Fibroblast of lung (primary cell): ENCODE results near the gene VPS72. TPM values are rescaled to one million over a fixed set of nuclear protein-coding genes. Genes with fewer than 3 reads are reported as not detected.

ENCODE experiments used
- DNase-seq, 2 donors: peaks; one replicate each; pipeline versions ENCODE4 v3.0.0 to v3.0.0-alpha.2; 2010; ENCODE audit warnings: low read depth in 2 of 2
- H2AFZ ChIP-seq: 2 replicates; pipeline ENCODE4 v1.5.1; 2012; ENCODE audit warnings: low read length, control low read depth, inconsistent platforms
- H3K27ac ChIP-seq: 2 replicates; pipeline ENCODE4 v1.5.1; 2011; ENCODE audit warnings: low read length, control low read depth; ENCODE audit not compliant: insufficient read depth
- H3K27me3 ChIP-seq: 2 replicates; pipeline ENCODE4 v1.5.1; 2011; ENCODE audit warnings: mild to moderate bottlenecking, low read length; ENCODE audit not compliant: control insufficient read depth, insufficient read depth
- H3K36me3 ChIP-seq: 2 replicates; pipeline ENCODE4 v1.5.1; 2011; ENCODE audit warnings: low read length; ENCODE audit not compliant: control insufficient read depth, insufficient read depth
- H3K4me1 ChIP-seq: 2 replicates; pipeline ENCODE4 v1.5.1; 2011; ENCODE audit warnings: low read length; ENCODE audit not compliant: control insufficient read depth, insufficient read depth; ENCODE audit errors: extremely low read depth
- H3K4me2 ChIP-seq: 2 replicates; pipeline ENCODE4 v1.5.1; 2011; ENCODE audit warnings: low read length, control low read depth; ENCODE audit not compliant: insufficient read depth; ENCODE audit errors: extremely low read depth
- H3K4me3 ChIP-seq, 4 experiments: fragments of 200-600 bp in 1 of 4; sonication (generic) in 1 of 4; replicated peaks in 1 of 4; 2 replicates each; pipeline ENCODE4 v1.5.1; 2011 to 2016; ENCODE audit warnings: low read length in 4 of 4, low read depth in 3 of 4, mild to moderate bottlenecking in 3 of 4, control low read depth in 2 of 4, inconsistent platforms in 1 of 4, mixed read lengths in 1 of 4; ENCODE audit not compliant: insufficient read depth in 1 of 4; ENCODE audit errors: control extremely low read depth in 1 of 4
- H3K79me2 ChIP-seq: 2 replicates; pipeline ENCODE4 v1.5.1; 2012; ENCODE audit warnings: mild to moderate bottlenecking, low read length, inconsistent platforms; ENCODE audit not compliant: control insufficient read depth, insufficient read depth
- H3K9ac ChIP-seq: 2 replicates; pipeline ENCODE4 v1.5.1; 2011; ENCODE audit warnings: mild to moderate bottlenecking, low read length, control low read depth; ENCODE audit not compliant: insufficient read depth
- H3K9me3 ChIP-seq: 2 replicates; pipeline ENCODE4 v1.5.1; 2012; ENCODE audit warnings: low read depth, low read length; ENCODE audit not compliant: control insufficient read depth, insufficient read depth
- H4K20me1 ChIP-seq: 2 replicates; pipeline ENCODE4 v1.5.1; 2011; ENCODE audit warnings: low read length; ENCODE audit not compliant: control insufficient read depth, insufficient read depth; ENCODE audit errors: extremely low read depth
- CTCF ChIP-seq, 2 donors: IDR thresholded peaks in 1 of 2; conservative IDR thresholded peaks in 1 of 2; 1 replicate in 1 of 2; 2 replicates in 1 of 2; pipeline ENCODE4 v1.5.1; 2011 to 2012; ENCODE audit warnings: low read length in 2 of 2, control low read depth in 1 of 2, inconsistent platforms in 1 of 2, low read depth in 1 of 2, mild to moderate bottlenecking in 1 of 2
- EZH2 ChIP-seq: IDR thresholded peaks from 2 replicates; pipeline ENCODE4 v1.5.1; 2012; ENCODE audit warnings: low read length, control low read depth, mild to moderate bottlenecking; ENCODE audit errors: missing control alignments
- polyA plus RNA-seq, 2 donors: library from polyadenylated mRNA; depleted of rRNA in 1 of 2; stranded (reverse) in 1 of 2; unstranded in 1 of 2; fragments of >200 nt; gene quantifications; 2 replicates each; pipeline ENCODE4 v1.2.1, GENCODE V29; 2011 to 2012; ENCODE audit warnings: missing spikeins in 1 of 2
- total RNA-seq: library from RNA; depleted of rRNA; stranded (reverse); fragments of >200 nt; gene quantifications from 2 replicates; pipeline ENCODE4 v1.2.1, GENCODE V29; 2014

VPS72 gene
- total and polyA plus RNA-seq, 2 donors (not counting 1 experiment from before 2014, with no cell fraction given), result 42.9 to 43.8 TPM

- Histone ChIP-seq H3K79me2 (peaks cover 11% of the 10 kb centered on the region), H3K4me1 (peaks cover 6% of the 10 kb centered on the region), H2AFZ (peak overlapping the region; percentile 98), H3K4me2 (peak overlapping the region; percentile 97), H3K27ac (peak overlapping the region; percentile 62), H3K9me3 (no peaks in the 10 kb centered on the region), H3K4me3 (peak overlapping the region; percentile 67 to 94 (median 80)), H3K27me3 (no peaks in the 10 kb centered on the region), H4K20me1 (no peaks in the 10 kb centered on the region), H3K9ac (peak overlapping the region; percentile 52), H3K36me3 (peaks cover 14% of the 10 kb centered on the region)
- TF ChIP-seq EZH2 (no peak), CTCF (conservative IDR thresholded peaks at IDR 0.05 in 1 of 2, IDR thresholded peaks at IDR 0.05 in 1 of 2; ENCODE audit: low read depth in 1 of 2, low read length in 2 of 2) (no peak)
- DNase-seq, result peak; percentile 63 to 64
Observed at GRCh38 chr1:151165281-151165737, 24.7 kb downstream of the VPS72 start.

GRCh38 chr1:151164732-151165280, 25.2 kb downstream of the VPS72 start:
- peak in 1 of 2 donors; percentile 40 for DNase-seq
- no peak for TF ChIP-seq CTCF (conservative IDR thresholded peaks at IDR 0.05 in 1 of 2, IDR thresholded peaks at IDR 0.05 in 1 of 2; ENCODE audit: low read depth in 1 of 2, low read length in 2 of 2)
- no peak for TF ChIP-seq EZH2
- no peaks in the 10 kb centered on the region for H3K27me3 ChIP-seq
- H3K79me2 ChIP-seq, result peaks cover 11% of the 10 kb centered on the region
- no peaks in the 10 kb centered on the region for H3K9me3 ChIP-seq
- peak overlapping the region; percentile 97 for H3K4me2 ChIP-seq
- H4K20me1 ChIP-seq, result no peaks in the 10 kb centered on the region
- peak overlapping the region; percentile 52 for H3K9ac ChIP-seq
- H2AFZ ChIP-seq, result peak overlapping the region; percentile 98
- H3K27ac ChIP-seq, result peak overlapping the region; percentile 62
- peaks cover 6% of the 10 kb centered on the region for H3K4me1 ChIP-seq
- peak overlapping the region; percentile 67 to 94 (median 80) for H3K4me3 ChIP-seq
- peaks cover 14% of the 10 kb centered on the region for H3K36me3 ChIP-seq

GRCh38 chr1:151159373-151159772, 30.6 kb downstream of the VPS72 start:
- no peaks in the 10 kb centered on the region for H4K20me1 ChIP-seq
- no peak overlapping the region for H3K4me3 ChIP-seq
- TF ChIP-seq EZH2, result no peak
- no peak for TF ChIP-seq CTCF (conservative IDR thresholded peaks at IDR 0.05 in 1 of 2, IDR thresholded peaks at IDR 0.05 in 1 of 2; ENCODE audit: low read depth in 1 of 2, low read length in 2 of 2)
- H3K9ac ChIP-seq, result no peak overlapping the region
- DNase-seq, result no peak
- H2AFZ ChIP-seq, result no peak overlapping the region
- H3K27me3 ChIP-seq, result no peaks in the 10 kb centered on the region
- peaks cover 3% of the 10 kb centered on the region for H3K36me3 ChIP-seq
- H3K4me2 ChIP-seq, result no peak overlapping the region
- H3K4me1 ChIP-seq, result no peaks in the 10 kb centered on the region
- H3K9me3 ChIP-seq, result no peaks in the 10 kb centered on the region
- no peaks in the 10 kb centered on the region for H3K79me2 ChIP-seq
- H3K27ac ChIP-seq, result no peak overlapping the region
